Left colon (tissue), 2 donors: Measurements from ENCODE around the gene ATG3. TPM values are rescaled to one million over a fixed set of nuclear protein-coding genes. Genes with fewer than 3 reads are reported as not detected.
"Not testable (repeated sequence)": the region's sequence is repeated elsewhere in the genome, so short reads cannot be mapped to it uniquely, and the experiment has no call there.

ENCODE experiments used
- ATAC-seq: fragments of 200-7000 bp; cut with Tn5 transposase; one replicate; pipeline ENCODE4 v1.9.1; 2020; ENCODE audit warnings: mild to moderate bottlenecking, moderate library complexity
- DNase-seq, 2 donors: peaks; one replicate each; pipeline ENCODE4 v3.0.0-alpha.2; 2020
- intact Hi-C, 2 donors: fragments of 100-400 bp; cut with DNase I in 1 of 2; cut with micrococcal nuclease in 1 of 2; formaldehyde crosslinking; loops; one replicate each; pipeline versions ENCODE4 v1.11.2 to v1.14.0; 2022; cut with DNase I, micrococcal nuclease
- total RNA-seq, 2 donors: library from RNA; stranded (reverse); fragmentation: NEBNext Ultra II Directional; extraction: Animal tissue kit (Norgen Biotek cat#: 25700); gene quantifications; one replicate each; pipeline ENCODE4 v1.2.1, GENCODE V29; 2021
- donor health status: DM: no; HTN: no; CAD: no.
- donor health status: DM: yes; HTN: yes; CAD: no.

Gene ATG3
- total RNA-seq, 2 donors from 2014 or later, result 52.9 to 55.1 TPM

DNA sequence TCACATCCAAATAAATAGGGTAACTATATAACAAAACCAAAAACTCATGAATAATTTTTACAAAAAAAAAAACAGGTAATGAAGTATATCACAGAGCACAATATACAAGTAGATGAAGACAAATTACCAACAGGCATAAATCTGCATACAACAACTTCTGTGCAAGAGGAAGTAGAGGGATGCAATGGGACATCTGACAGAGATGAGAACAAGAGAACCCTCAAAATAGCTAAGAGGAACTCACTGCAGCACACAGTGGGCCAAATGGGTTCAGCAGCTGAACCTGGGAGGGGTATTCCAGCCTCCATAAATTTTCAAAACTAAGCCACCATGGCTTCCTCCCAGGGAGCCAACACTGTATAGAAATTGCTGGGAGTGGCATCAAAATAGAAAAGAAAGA is 52.9 kb downstream of the ATG3 start:
- intact Hi-C loops, result no loop called here
- DNase-seq (no peak), ATAC-seq (no peak)

DNA sequence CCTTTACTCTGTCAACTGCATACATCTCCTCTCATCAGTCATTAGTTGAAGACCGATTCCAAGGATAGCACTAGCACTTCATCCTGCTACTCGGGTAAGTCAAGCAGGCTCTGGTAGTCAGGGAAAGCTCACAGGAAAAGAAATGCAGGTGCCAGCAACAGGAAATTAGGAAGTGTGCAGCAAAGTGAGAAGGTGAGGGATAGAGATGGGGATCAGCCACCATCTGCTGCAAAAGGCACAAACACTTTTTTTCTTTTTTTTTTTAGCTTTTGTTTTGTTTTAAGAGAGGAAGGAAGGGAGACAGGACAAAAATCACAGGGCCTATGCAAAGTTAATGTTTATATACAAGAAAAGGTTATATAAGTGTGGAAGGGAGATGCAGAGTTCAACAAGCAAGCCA is 53.5 kb downstream of the ATG3 start:
- intact Hi-C loops, result no loop called here
- ATAC-seq, result no peak
- no peak for DNase-seq

GRCh38 chr3:112505907-112506306 is 55.9 kb downstream of the ATG3 start:
- ATAC-seq, result no peak
- intact Hi-C loops, result no loop called here
- DNase-seq, result no peak

GRCh38 chr3:112504123-112504522 is 57.6 kb downstream of the ATG3 start:
- intact Hi-C loops, result no loop called here
- ATAC-seq (no peak), DNase-seq (no peak)

DNA sequence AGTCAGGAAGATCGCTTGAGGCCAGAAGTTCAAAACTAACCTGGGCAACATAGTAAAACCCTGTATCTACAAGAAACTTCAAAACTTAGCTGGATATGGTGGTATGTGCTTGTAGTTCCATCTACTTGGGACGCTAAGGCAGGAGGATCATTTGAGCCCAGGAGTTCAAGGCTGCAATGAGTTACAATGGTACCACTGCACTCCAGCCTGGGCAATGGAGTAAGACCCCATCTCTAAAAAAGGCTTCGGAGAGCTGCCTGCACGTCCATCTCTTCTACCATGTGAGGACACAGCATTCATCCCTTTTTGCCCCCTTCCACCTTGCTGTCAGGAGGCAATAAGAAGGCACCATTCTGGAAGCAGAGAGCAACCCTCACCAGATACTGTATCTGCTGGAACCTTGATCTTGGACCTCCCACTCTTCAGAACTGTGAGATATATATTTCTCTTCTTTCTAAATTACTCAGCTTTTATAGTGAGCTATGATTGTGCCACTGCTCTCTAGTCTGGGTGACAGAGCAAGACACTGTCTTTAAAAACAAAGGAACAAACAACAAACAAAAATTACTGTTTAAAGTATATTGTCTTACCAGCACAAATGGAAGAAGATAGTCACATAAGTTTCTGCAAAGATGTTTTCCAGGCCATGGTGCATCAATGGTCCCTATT is 58.3 kb downstream of the ATG3 start:
- DNase-seq, result no peak
- intact Hi-C loops, result no loop called here
- ATAC-seq, result no peak

DNA sequence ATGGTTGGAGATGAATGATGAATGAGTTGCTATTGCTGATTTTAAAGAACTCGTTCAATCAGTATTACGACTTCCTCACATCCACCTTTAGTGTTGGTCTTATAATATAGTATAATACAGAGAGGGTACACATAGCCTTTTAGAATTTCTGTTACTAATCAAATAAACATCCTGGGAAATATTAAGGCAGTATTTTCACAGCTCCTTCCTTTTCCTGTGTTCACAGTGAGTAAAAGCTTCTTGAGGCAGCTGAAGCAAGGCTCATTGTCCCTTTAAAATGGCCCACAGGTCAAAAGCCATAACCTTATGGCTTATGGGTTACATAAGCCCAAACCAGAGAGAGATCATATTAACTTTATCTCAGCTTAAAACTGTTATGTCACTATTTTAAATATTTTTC is 61.1 kb downstream of the ATG3 start:
- DNase-seq, result no peak
- ATAC-seq, result no peak
- intact Hi-C loops, result no loop called here

- DNase-seq (no peak), ATAC-seq (no peak)
- intact Hi-C loops, result no loop called here
Observed at GRCh38 chr3:112498914-112499711, 62.6 kb downstream of the ATG3 start, which contains the start of gene BTLA. BTLA (minus strand) TSS chr3:112499472; CDS start chr3:112499358, 114 bp downstream.

GRCh38 chr3:112497897-112498548 is 63.7 kb downstream of the ATG3 start:
- DNase-seq, result no peak
- no peak for ATAC-seq
- intact Hi-C loops, result no loop called here

DNA sequence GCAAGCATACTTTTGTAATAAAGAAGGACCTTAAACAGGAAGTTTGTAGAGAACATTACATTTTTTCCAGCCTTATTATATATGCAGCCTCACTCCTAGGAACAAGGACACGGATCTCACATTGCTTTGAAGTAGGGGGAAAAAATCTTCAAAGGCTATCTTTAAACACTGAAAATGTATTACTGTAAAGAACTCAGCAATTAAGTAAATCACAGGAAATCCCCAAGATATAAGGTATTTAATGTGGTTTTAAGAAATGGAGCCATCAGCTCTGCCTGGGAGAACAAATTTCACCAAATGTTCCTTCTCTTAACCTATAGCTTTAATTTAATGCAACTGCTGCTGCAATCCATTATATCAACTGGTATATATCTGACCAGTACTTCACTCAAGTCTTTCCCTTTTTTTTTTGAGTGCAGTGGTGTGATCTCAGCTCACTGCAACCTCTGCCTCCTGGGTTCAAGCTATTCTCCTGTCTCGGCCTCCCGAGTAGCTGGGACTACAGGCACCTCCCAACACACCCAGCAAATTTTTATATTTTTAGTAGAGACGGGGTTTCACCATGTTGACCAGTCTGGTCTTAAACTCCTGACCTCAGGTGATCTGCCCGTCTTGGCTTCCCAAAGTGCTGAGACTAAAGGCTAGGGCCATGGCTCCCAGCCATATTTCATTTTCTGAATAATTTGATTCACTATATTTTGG is 65.2 kb downstream of the ATG3 start:
- ATAC-seq (no peak), DNase-seq (no peak)
- intact Hi-C loops, result no loop called here

GRCh38 chr3:112494448-112494767 is 67.4 kb downstream of the ATG3 start:
- DNase-seq, ATAC-seq, intact Hi-C loops: not testable (repeated sequence)

DNA sequence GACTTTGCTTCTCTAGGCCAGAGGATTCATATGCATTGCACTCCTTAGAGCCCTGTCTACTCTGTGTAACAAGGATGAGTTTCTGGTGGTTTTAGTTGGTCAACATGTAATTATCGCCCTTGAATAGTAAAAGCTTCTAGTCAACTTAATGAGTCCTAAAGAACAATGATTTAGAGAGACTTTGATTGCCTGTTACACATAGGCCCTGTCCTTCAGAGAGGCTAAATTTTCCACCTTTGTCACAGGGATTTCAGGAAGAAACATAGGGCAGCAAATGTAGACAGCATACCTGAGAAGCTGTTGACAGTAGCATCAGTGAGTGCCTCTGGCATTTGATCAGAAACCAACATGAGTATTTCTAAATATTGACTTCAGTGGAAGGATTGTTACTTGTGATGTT is 69.6 kb downstream of the ATG3 start:
- ATAC-seq, result no peak
- DNase-seq, result no peak
- intact Hi-C loops, result no loop called here

DNA sequence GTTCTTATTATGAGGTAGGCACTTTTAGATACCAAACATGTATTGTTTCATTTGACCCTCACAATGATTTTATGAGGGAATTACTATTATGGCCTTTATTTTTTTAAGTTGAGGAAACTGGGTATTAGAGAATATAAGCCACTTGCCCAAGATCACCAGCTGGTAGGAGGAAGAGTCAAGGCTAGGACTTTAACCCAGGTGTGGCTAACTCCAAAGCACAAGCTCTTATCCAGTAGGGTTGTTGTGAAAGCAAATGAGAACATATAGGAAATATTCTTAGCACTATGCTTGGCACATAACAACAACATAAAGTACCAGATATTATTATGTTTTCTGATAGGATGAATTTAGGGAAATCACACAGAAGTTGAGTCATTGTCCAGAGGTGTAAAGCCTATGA is 70.4 kb downstream of the ATG3 start:
- DNase-seq (no peak), ATAC-seq (peak; percentile 95)
- intact Hi-C loops, result no loop called here

- intact Hi-C loops, result no loop called here
- ATAC-seq (no peak), DNase-seq (no peak)
Observed at GRCh38 chr3:112489674-112490479, 71.9 kb downstream of the ATG3 start.

- no peak for ATAC-seq
- no peak for DNase-seq
- intact Hi-C loops, result no loop called here
Observed at GRCh38 chr3:112486811-112487505, 74.8 kb downstream of the ATG3 start.

GRCh38 chr3:112484352-112484751 is 77.4 kb downstream of the ATG3 start:
- DNase-seq (no peak), ATAC-seq (no peak)
- intact Hi-C loops, result no loop called here

DNA sequence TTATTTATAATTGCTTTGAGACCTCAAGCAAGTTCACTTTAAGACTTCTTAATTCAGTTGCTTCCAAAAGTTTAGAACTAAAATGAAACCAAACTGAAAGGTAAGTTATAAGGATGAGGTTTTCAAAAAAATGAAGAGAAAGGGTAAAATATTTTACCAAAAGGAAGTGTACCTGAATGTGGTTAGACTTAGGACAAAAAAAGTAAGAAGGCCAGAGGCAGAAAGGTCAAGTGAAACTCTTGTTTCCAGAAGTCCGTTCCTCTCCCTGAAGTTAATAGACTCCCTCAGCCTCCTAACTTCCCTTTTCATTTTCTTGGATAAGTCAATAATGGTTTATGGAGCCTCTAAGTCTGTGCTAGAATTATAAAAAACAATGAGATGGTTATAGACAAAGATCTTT is 79.1 kb downstream of the ATG3 start:
- intact Hi-C loops, result no loop called here
- no peak for DNase-seq
- ATAC-seq, result no peak
